ENCODE results near the gene UNC5C.

UNC5C gene

DNA sequence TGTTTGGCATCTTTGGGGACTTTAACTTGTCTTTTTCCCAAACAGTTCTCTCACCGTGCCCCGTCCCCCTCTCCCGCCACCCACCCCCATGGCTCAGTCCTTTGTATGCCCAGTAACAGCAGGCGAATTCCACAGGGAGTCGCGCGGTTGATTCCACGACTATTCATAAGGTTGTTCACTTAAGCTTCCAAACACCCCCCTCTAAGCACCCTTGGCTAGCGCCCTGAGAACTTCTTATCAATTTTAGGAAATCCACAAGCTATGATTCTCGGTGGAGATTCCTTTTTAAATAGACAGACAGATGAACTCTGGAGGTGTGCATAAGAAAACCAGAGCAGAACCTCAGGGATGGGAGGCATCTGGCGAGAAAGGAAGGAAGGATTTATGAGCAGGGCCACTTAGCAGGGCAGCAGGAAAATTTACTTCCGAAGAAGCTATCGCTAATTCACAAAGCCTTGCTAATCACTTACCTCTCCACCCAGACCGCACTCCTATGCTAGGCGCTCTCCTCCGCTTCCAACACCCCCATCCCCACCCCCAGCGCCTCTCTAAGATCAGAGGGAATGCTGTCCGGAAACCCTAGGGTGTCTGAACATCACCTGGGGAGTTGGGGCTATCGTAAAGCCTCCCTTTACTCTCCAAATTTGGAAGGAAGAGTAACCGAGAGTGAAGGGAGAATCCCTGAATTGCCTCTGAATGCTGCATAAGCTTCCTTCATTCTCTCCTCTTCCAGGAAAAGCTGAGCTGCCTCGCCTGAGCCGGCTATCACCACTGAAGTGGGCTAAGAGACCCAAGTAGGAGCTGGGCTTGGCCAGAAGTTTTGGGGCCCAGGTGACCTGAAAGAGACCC, 1.7 kb downstream of the UNC5C start:
- DNase-seq: peak in 13 of 51 donors; percentile 20 to 87 (median 65)

DNA sequence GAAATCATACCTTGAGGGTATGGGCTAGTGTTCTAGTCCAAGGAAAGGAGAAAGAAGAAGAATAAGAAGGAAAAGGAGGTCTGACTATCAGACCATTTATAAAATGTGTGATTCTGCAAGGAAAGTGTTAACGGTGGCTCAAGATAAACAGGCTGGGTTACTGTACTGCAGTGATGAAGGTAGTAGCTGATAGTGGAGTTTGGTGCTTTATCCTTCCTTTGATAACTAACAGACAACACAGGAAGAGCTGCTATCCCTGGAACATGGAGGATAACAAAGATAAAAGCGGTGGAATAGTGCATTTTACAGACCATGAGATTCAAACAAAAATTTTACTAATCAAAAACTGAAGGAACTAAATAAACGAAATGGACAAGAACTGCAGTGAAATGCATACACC, 2.6 kb downstream of the UNC5C start:
- DNase-seq: no peak

DNA sequence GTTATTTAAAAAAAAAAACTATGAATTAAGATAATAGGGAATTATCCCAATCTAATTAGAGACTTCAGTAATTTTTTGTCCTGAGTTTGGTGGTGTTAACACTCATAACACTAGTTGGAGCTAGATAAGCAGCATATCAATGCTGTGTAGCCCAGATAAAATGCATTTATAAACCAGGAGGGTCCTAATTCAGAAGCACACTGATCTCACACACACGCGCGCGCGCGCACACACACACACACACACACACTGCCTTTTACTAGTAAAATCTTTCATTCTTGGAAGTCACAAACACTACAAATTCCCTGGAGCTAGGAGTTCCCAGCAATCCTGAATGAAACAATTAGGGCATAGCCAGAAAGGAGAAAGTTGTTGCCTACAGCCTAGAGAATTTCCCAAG, 3.2 kb downstream of the UNC5C start:
- peak in 5 of 51 donors; percentile 7 to 77 (median 21) for DNase-seq

DNA sequence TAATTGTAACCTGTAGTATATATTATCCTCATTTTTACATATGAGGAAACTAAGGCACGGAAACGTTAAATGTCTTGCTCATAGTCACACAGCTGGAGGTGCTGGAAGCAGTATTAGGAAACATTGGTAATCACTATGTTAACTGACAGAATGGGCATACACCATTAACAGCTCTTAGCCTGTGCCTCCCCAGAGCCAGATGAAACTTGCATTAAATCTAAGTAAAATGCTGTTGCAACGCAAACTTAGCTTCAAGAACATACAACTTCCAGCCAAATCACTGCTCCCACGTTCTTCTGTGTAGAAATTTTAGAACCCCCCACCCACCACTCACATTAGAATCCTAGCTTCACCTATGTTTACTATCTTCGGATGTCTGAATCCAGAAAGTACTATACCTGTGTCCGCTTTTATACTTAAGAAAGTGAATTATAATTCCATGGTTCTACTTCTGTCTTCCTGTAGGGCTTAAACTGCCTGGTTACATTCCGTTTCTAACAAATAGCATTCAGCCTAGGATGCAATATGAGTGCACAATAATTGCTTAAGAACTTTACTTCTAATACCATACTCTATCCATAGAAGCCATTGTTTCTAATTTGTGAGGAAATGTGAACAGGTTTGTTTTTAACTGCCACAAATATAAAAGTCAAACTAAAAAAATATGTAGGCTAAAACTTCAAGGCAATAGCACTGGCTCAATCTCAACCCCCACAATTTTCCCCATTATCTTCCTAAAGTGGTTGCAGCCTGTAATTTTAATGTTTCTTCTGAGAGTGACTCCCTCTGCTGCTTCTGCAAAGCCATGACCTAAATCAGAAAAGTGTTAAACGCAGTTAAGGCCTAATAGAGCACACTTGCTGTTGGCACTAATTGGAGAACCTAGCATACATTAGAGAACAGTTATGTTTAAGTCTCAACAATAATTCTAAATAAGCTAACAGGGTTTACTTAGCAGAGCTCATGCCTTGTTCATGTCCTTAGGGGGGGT, 4.4 kb downstream of the UNC5C start:
- DNase-seq: peak in 3 of 51 donors; percentile 6 to 73 (median 31)

DNA sequence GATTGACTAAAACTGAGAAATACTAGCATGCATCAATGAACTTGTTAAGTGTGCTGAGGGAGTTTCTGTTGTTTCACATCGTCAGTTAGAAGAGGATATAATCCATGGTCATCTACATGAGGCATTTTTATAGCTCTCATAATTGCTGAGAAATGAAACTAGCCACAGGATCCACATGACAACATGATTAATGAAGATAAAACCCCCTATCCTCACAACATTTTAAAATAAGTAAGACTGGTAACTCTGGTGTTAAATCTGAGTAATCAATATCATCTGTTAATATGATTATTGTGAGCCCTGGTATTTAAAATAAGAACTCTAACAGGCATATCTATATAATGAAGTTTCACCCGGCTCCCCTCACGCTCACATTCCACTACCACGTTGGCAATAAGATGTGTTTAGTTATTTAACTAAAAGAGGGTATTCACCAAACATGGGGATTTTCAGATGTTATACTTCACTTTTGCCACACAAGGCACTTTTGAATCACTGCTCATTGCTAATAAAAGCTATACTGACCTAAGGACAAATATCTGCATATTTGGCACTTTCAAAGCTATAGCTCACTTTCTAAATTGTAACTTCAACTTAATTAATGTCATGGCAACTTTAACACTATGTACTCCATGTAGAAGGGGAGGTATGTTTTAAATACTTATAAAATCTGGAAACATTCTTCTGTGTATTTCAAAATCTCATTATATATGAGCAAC, 6.7 kb downstream of the UNC5C start:
- DNase-seq: no peak

DNA sequence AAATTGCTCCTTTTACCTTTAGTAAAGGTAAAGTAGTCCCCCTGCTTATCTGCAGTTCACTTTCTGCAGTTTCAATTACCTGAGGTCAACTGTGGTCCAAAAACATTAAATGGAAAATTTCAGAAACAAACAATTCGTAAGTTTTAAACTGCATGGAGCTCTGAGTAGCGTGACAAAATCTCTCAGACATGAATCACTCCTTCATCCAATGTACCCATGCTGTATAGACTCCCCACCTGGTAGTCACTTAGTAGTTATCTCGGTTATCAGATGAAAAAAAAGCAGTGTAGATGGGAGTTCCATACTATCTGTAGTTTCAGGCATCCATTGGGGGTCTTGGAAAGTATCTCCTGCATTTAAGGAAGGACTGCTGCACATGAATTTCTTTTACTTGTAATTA, 7.7 kb downstream of the UNC5C start:
- DNase-seq: no peak

DNA sequence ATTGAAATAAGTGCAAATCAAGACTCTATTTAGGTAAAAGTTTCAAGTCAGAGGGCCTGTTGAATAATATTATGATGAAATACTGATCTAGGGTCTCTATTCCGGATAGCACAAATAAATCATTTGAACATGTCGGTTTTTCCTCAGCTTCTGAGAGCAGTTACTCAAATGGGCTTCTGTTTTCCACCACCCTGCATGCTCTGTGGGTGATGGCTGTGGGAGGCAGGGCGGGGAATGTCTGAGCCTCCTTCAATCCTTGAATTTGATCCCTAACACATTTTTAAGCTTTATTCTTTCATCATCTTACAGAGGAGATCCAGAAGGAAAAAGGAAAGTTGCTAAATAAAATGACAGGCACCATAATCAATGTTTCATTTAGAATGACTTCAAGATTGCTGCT, 8.5 kb downstream of the UNC5C start:
- peak in 1 of 51 donors; percentile 59 for DNase-seq

DNA sequence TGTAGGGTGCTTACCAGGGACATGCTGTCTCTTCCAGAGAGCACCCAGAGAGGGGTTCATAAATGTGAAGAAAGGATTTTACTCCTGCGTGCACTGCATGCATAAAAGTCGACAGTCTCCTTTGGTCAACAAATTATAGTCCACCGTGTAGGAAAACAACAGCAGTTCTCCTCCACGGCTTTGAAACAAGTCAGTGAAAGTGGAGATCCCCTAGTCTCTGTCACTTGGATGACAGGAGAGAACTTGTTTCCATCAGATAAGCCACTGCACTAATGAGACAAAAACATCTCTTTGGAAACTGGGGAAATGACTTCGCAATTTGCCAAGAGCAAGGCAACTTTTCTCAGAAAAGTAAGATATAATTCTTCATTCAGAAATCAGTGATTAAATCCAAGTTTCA, 9.7 kb downstream of the UNC5C start:
- DNase-seq: no peak

DNA sequence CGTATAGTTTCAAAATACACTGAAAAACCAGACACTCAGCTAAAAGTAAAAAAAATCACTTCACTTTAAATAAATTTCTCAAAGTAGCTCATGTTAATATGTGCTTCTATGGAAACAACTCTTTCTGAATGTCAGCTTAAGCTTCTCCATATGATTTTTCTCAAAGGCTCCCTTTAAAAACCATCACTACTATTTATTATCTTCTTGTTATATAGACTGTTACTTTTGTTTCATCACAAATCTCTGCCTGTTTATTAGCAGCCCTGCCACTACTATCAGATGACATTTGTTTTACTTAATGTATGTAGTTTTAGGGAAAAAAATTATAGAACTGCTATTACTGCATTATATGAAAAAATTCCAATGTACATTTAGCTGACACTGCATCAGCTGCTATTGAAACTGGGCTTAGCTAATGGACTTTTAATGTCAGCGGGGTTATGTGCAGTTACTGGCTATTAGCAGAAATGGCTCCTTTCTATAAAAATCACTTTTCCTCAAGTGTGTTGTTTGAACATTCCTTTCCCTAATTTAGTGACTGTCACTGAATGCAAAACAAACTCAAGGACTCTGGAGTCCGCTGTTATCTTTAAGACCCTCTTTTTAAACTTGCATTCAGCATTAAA, 10.8 kb downstream of the UNC5C start:
- DNase-seq: no peak

DNA sequence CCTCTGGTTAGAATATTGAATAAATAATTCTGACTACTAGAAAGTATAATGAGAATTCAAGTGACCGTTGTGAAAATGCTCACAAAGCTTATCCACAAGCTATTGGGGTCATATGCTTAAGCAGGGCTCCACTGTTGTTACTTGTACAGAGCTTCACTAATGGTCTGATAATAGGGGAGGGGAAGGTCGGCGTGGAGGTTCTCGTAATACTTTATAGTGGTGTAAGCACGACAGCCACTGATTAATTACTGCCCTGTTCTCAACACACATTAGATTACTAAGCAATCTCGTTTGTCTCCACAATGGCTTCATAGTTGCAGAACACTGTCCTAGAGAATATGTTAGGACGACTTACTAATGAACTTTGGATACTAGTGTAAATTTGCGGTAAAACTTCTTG, 11.6 kb downstream of the UNC5C start:
- DNase-seq: peak in 1 of 51 donors; percentile 16

DNA sequence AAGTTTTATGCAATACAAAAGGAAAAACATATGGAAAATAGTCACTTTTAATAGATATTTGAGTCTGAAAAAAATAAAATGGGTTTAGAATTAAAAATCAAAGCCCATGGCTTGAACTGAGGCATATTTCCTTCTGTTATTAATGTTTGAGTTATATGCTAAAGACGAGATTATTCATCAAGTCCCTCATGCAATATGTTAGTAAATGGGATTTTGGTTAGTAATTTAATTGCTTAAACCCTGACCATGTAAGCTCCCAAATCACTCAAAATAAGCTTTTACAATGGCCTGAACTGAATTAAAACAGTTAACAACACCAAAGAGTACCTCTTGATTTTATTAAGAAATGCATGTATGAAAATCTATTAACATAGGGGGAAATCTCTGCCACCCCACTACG, 12.1 kb downstream of the UNC5C start:
- DNase-seq: no peak

DNA sequence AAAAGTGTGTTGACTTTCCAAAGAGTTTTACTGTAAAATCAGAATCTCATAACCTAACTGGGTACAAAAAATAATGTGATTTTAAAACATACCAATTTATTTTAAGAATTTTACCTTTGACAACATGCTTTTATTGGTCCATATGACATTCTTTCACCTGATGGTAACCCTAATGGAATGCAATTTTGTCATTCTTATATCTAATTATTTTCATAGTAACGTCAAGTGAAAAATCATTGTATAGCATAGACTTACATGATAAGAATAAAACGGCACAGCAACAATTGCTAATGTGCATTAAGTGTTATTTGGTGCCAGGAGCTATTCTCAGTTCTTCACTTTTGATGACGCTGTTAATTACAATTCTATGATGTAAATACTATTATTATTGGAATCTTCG, 13.6 kb downstream of the UNC5C start:
- DNase-seq: no peak

DNA sequence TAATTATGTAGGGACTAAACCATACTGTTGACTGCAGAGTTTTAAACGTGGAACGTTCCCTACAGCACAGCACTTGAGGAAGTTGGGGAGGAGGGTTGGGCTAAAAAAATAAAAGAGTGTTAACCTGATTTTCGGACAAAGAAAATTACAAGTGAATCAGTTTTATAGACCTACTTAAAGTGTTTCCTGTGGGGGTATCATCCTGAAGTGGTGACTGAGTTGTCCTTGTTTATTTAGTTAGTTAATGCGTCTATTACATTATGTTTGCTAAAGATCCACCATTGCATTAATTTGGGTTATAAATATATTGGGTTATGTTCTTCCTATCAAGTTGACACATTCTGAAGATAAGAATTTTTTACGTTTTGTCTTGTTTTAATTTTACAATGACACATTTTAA, 14.7 kb downstream of the UNC5C start:
- no peak for DNase-seq

DNA sequence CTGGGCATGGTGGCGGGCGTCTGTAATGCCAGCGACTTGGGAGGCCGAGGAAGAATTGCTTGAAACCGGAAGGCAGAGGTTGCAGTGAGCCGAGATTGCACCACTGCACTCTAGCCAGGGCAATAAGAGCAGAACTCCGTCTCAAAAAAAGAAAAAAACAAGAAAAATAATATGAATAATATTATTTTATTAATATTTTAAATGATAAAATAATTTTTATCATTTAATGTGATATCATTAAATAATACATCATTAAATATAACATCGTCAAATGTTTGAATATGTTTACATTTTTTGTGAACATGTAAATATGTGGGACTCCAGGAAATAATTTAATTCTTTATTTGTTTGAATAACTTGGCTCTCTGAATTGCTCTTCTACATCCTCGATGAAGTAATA, 15.5 kb downstream of the UNC5C start:
- no peak for DNase-seq

DNA sequence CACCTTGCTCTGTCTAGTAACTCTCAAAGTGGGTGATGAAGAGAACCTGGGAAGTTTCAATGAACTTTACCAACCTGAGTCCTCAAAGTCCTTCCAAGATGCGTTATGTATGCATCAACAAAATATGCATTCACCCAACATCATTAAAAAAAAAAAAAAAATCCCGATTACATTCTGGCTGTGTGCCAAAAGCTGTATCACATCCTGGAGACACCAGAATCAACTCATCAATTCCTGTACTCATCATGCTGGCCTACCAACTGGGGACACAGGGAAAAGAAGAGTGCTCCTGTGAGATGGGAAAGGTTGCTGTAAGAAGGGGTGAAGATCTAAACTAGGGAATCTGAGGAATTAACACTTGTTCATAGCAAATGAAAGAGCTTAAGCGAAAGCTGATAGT, 16.5 kb downstream of the UNC5C start:
- DNase-seq: no peak

DNA sequence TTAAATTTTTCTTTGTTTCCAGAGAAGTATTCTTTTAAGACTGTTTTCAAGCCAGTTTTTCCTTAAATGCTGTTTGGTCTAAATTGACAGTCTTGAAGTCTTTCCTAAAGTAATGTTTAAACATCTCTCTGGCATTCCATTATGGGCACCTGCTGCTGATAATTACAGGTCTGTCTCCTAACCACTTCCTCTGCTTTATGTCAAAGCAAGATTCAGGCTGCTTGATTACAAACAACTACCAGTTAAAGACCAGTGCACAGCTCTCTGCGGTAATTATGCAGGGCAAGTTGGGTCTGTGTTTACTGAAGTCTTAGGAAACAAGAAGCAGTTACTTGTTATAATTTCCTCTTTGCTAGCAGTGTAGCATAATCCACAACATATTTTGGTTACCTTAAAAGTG, 17.6 kb downstream of the UNC5C start:
- no peak for DNase-seq

DNA sequence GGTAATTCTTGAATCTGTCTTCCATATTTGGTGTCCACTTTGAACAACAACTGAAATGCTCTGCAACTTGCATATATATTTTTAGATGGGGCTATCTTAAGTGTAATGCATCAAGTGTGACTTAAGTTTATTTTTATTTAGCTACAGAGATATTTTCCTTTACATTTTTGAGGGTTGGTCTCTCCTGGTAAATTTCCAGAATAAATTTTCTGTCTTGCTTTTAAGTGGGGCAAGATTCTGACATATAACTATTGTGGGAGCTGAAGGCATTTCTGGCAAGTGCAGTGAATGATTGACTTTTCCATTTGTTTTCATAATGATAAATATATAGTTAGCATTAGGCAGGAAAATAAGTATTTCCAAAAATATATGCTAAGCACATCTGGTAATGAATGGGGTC, 18.8 kb downstream of the UNC5C start:
- no peak for DNase-seq

DNA sequence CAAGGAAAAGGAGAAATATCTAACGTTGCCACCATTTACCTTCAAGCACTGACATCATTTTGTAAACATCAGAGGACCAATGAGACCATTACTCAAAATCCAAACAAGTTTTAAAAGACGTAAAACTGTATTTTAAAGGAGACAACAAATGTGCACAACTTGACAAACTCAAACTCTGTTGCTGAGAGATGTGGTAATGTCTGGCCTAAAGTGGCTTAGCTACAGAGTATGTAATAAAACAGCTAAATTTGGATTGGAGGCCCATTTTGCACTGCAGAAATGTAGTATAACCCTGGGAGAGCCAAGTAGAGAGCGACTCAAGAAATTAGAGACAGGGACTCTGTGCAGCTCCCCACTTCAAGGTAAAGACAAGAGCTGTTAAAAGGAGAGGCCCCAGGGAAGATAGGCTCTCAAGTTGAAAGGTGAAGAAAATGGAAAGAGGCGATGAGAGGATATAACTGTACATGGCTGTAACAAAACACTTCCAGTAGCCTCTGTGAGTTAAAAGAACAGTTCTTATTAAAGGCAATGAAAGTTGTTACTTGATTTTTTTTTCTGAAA, 20.3 kb downstream of the UNC5C start:
- no peak for DNase-seq

DNA sequence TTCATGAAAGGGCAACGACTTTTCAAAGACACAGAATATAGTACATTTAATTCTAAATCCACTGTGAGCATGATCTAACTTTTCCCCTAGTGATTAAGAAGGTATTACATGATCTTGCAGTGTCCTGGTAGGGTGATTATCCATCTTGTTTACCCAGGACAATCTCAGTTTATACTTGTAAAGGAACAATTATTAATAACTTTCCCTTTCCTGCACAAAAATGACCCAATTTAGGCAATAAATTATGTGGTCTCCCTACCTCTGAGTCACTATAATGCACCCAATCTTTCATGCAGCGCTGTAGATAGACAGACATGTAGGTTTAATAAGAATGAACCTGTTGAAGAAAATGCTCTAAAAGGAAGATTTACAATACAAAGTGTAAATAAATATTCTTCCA, 22.7 kb downstream of the UNC5C start:
- DNase-seq: no peak

DNA sequence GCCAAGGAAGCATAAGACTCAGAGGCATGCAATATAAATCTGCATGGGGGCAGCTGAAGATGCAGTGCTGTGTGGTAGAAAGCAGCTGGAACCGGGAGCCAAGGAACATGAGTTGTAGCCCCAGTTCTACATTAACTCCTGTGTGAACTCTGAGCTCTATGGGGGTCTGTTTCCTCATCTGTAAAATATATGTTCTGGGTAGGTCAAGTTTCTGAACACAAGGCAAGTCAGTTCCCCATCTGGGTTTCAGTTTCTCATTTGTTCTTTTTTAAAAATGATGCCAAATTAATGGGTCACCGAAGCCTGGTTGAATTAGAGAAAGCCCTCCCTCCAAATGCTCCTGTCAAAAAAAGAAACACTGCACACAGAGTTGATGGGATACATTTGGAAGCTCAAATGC, 24.0 kb downstream of the UNC5C start:
- no peak for DNase-seq

DNA sequence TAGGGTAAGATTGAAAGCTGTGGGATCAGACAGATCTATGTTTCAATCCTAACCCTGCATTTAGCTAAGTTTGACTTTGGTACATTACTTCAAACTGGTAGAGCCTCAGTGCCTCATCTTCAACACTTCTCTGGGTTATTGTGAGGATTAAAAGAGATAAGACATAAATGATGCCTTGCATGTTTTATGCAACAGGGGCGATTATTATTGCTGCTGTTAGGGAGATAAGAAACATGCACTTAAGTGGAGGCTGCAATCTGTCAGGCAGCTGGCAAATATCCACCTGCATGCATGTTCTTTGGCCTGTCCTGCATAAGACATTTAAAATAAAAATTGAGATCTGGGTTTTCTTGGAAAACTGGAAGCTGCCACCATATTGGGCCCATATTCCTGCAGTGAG, 24.6 kb downstream of the UNC5C start:
- no peak for DNase-seq

All from hypothalamus (tissue), 51 donors.